Sigmoid colon (tissue), 4 donors: ENCODE data around the gene SLCO2B1.

ENCODE experiments used
- CTCF ChIP-seq, 4 experiments: fragments of 450-650 bp in 3 of 4; fragments of 200-600 bp in 1 of 4; IDR thresholded peaks; one replicate each; pipeline ENCODE4 v1.5.1; 2016 to 2019; ENCODE audit warnings: antibody characterized with exemption in 4 of 4, mild to moderate bottlenecking in 3 of 4, moderate library complexity in 2 of 4
- POLR2A ChIP-seq, 2 donors: fragments of 450-650 bp; IDR thresholded peaks; one replicate each; pipeline ENCODE4 v1.6.1; 2016; ENCODE audit warnings: antibody characterized with exemption in 2 of 2, mild to moderate bottlenecking in 2 of 2, moderate library complexity in 2 of 2
- POLR2AphosphoS5 ChIP-seq, 4 donors: sonication (generic); formaldehyde crosslinking; IDR thresholded peaks; one replicate each; pipeline ENCODE4 v1.6.1; 2017; ENCODE audit warnings: antibody characterized with exemption in 4 of 4

- no peak for TF ChIP-seq CTCF (IDR thresholded peaks at IDR 0.05)
- TF ChIP-seq POLR2A (IDR thresholded peaks at IDR 0.05), result no peak
- TF ChIP-seq POLR2AphosphoS5 (IDR thresholded peaks at IDR 0.05), result no peak
These were observed 95.2 kb downstream of the SLCO2B1 start for GRCh38 chr11:75246006-75246670.
